Panc1 (cell line): ENCODE results near the gene ZCCHC14. TPM values are rescaled to one million over a fixed set of nuclear protein-coding genes. Genes with fewer than 3 reads are reported as not detected.
A peak's percentile ranks its signal among the peaks of the same experiment; 100 is the strongest.
"Not testable (repeated sequence)": the region's sequence is repeated elsewhere in the genome, so short reads cannot be mapped to it uniquely, and the experiment has no call there.

Experiments used
- ATAC-seq: fragments of 200-7000 bp; cut with Tn5 transposase; 2 replicates; pipeline ENCODE4 v1.9.1; 2020; ENCODE audit warnings: mild to moderate bottlenecking, moderate library complexity
- BruUV-seq: library from RNA; stranded (reverse); fragments of 400-500 nt; replicated peaks from 2 replicates; lab custom pipeline; 2021; lab: Mats Ljungman, UMichigan
- CTCF ChIA-PET: fragments of 300-600 bp; sonication (Branson Sonifier 250); formaldehyde crosslinking; loops from one replicate; lab custom pipeline; 2022; ENCODE audit warnings: antibody characterized with exemption; lab: Charles Lee
- POLR2A ChIA-PET: fragments of 300-600 bp; sonication (Branson Sonifier 250); formaldehyde crosslinking; loops from one replicate; lab custom pipeline; 2022; ENCODE audit warnings: antibody characterized with exemption; lab: Charles Lee
- DNase-seq: peaks from one replicate; pipeline ENCODE4 v3.0.0-alpha.2; 2010; ENCODE audit warnings: low read depth, low spot score
- H3K27ac ChIP-seq: 2 replicates; pipeline ENCODE4 v1.5.1; 2011; ENCODE audit warnings: mild to moderate bottlenecking, low read length, inconsistent platforms
- H3K27me3 ChIP-seq: fragments of 200-500 bp; sonication (Bioruptor generic); 2 replicates; pipeline ENCODE4 v1.6.0; 2014; ENCODE audit warnings: low read length, inconsistent platforms; ENCODE audit not compliant: control insufficient read depth, insufficient read depth
- H3K36me3 ChIP-seq: fragments of 200-500 bp; sonication (Bioruptor generic); 2 replicates; pipeline ENCODE4 v1.5.1; 2014; ENCODE audit warnings: inconsistent platforms, mild to moderate bottlenecking, low read length, moderate library complexity; ENCODE audit not compliant: control insufficient read depth, insufficient read depth
- H3K4me1 ChIP-seq: 2 replicates; pipeline ENCODE4 v1.5.1; 2011; ENCODE audit warnings: inconsistent platforms, mild to moderate bottlenecking, low read length, moderate library complexity; ENCODE audit not compliant: control insufficient read depth, insufficient read depth
- H3K4me3 ChIP-seq, 2 experiments: 2 replicates each; pipeline ENCODE4 v1.5.1; 2011 to 2012; ENCODE audit warnings: low read depth in 2 of 2, low read length in 2 of 2, mild to moderate bottlenecking in 2 of 2, inconsistent platforms in 1 of 2, moderate library complexity in 1 of 2
- H3K9me3 ChIP-seq: fragments of 200-500 bp; sonication (Bioruptor generic); 2 replicates; pipeline ENCODE4 v1.5.1; 2014; ENCODE audit warnings: low read depth, mild to moderate bottlenecking, inconsistent platforms, low read length, moderate library complexity; ENCODE audit not compliant: control insufficient read depth, insufficient read depth
- POLR2AphosphoS5 ChIP-seq: IDR thresholded peaks from 2 replicates; pipeline ENCODE4 v1.6.1; 2012; ENCODE audit warnings: mild to moderate bottlenecking, low read depth, low read length, moderate library complexity
- SIN3A ChIP-seq: IDR thresholded peaks from 2 replicates; pipeline ENCODE4 v1.6.1; 2012; ENCODE audit warnings: low read depth, mild to moderate bottlenecking, low read length, moderate library complexity, borderline replicate concordance; ENCODE audit not compliant: insufficient read depth
- TCF7L2 ChIP-seq: IDR thresholded peaks from 2 replicates; pipeline ENCODE4 v1.6.1; 2011; ENCODE audit warnings: mild to moderate bottlenecking, low read depth, low read length, inconsistent platforms
- in situ Hi-C: cut with HindIII; loops from 2 replicates; pipeline ENCODE4 v1.10.0; 2016; ENCODE audit warnings: low sequenced_read_pairs, low pct_unique_long_range_greater_than_20kb
- intact Hi-C: fragments of 100-400 bp; cut with micrococcal nuclease; formaldehyde crosslinking; loops from one replicate; pipeline ENCODE4 v1.10.0; 2022; ENCODE audit not compliant: unreplicated experiment
- total RNA-seq: library from RNA; stranded (reverse); gene quantifications from one replicate; pipeline ENCODE4 v1.2.1, GENCODE V29; 2021; ENCODE audit not compliant: unreplicated experiment
- TF ChIP-seq, protein P1 (sequence below), 2 experiments: IDR thresholded peaks; 2 replicates each; pipeline ENCODE4 v1.6.1; 2011 to 2012; ENCODE audit warnings: low read depth in 2 of 2, control low read depth in 1 of 2, low read length in 1 of 2, mild to moderate bottlenecking in 1 of 2, moderate library complexity in 1 of 2; ENCODE audit not compliant: insufficient read depth in 1 of 2
- TF ChIP-seq, protein P2 (sequence below): fragments of 450-650 bp; IDR thresholded peaks from 2 replicates; pipeline ENCODE4 v1.5.1; 2017; ENCODE audit warnings: mild to moderate bottlenecking

The ZCCHC14 gene
- total RNA-seq, 1 experiment from 2014 or later: 35.0 TPM

DNA sequence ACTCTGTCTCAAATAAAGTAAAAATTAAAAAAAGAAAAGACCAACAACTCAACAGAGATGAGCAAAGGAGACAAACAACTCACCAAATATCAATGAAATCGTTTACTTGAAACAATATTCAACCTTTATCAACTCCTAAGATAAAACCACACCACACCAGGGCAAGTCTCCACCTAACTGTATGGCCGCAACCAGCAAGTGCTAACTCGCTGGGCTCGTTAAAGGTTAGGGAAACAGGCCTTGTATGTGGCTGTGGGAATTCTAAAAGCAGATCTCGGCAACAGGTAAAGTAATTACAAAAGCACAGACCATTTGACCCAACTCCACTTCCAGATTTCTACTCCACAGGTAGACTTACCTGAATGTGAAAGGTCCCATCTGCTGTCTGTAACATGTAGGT, 9.3 kb downstream of the ZCCHC14 start:
- BruUV-seq: no TSS peak
- Histone ChIP-seq H3K4me3 (no peak overlapping the region), H3K4me1 (peaks cover 37% of the 10 kb centered on the region), H3K27ac (0 out of 2 replicates have a peak overlapping the region, but pooled peaks have one; percentile 29), H3K36me3 (no peaks in the 10 kb centered on the region), H3K27me3 (no peaks in the 10 kb centered on the region), H3K9me3 (no peaks in the 10 kb centered on the region)
- CTCF ChIA-PET: no interaction called here
- ATAC-seq (no peak), DNase-seq (no peak)
- POLR2A ChIA-PET: no interaction called here
- in situ Hi-C loops: no loop called here
- intact Hi-C loops: no loop called here
- TF ChIP-seq, protein P1, sequence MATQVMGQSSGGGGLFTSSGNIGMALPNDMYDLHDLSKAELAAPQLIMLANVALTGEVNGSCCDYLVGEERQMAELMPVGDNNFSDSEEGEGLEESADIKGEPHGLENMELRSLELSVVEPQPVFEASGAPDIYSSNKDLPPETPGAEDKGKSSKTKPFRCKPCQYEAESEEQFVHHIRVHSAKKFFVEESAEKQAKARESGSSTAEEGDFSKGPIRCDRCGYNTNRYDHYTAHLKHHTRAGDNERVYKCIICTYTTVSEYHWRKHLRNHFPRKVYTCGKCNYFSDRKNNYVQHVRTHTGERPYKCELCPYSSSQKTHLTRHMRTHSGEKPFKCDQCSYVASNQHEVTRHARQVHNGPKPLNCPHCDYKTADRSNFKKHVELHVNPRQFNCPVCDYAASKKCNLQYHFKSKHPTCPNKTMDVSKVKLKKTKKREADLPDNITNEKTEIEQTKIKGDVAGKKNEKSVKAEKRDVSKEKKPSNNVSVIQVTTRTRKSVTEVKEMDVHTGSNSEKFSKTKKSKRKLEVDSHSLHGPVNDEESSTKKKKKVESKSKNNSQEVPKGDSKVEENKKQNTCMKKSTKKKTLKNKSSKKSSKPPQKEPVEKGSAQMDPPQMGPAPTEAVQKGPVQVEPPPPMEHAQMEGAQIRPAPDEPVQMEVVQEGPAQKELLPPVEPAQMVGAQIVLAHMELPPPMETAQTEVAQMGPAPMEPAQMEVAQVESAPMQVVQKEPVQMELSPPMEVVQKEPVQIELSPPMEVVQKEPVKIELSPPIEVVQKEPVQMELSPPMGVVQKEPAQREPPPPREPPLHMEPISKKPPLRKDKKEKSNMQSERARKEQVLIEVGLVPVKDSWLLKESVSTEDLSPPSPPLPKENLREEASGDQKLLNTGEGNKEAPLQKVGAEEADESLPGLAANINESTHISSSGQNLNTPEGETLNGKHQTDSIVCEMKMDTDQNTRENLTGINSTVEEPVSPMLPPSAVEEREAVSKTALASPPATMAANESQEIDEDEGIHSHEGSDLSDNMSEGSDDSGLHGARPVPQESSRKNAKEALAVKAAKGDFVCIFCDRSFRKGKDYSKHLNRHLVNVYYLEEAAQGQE (IDR thresholded peaks at IDR 0.05; ENCODE audit: insufficient read depth in 1 of 2, low read depth in 2 of 2, low read length in 1 of 2): no peak
- TF ChIP-seq, protein P2, sequence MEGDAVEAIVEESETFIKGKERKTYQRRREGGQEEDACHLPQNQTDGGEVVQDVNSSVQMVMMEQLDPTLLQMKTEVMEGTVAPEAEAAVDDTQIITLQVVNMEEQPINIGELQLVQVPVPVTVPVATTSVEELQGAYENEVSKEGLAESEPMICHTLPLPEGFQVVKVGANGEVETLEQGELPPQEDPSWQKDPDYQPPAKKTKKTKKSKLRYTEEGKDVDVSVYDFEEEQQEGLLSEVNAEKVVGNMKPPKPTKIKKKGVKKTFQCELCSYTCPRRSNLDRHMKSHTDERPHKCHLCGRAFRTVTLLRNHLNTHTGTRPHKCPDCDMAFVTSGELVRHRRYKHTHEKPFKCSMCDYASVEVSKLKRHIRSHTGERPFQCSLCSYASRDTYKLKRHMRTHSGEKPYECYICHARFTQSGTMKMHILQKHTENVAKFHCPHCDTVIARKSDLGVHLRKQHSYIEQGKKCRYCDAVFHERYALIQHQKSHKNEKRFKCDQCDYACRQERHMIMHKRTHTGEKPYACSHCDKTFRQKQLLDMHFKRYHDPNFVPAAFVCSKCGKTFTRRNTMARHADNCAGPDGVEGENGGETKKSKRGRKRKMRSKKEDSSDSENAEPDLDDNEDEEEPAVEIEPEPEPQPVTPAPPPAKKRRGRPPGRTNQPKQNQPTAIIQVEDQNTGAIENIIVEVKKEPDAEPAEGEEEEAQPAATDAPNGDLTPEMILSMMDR: no peak
- no peak for TF ChIP-seq POLR2AphosphoS5
- TF ChIP-seq TCF7L2: no peak
- no peak for TF ChIP-seq SIN3A

DNA sequence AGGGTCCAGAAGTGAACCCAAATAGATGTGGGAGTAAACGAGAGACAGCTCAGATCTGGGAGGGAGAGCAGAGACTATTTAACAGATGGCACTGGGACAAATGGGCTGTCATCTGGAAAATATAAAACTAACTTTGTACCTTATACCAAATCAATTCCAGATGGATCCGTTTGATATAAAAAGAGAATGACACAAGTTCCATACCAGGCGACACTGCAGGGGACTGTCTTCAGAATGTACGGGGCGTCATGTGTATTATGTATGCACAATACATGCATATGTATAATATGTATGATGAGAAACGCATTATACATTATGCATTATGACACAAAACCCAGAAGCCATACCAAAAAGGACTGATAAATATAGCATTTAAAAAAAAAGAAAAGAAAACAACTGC, 10.2 kb downstream of the ZCCHC14 start:
- in situ Hi-C loops, intact Hi-C loops, BruUV-seq, ATAC-seq, POLR2A ChIA-PET, H3K27ac ChIP-seq, H3K27me3 ChIP-seq, CTCF ChIA-PET, H3K9me3 ChIP-seq, DNase-seq, H3K36me3 ChIP-seq, H3K4me3 ChIP-seq: not testable (repeated sequence)
- H3K4me1 ChIP-seq: peaks cover 29% of the 10 kb centered on the region

DNA sequence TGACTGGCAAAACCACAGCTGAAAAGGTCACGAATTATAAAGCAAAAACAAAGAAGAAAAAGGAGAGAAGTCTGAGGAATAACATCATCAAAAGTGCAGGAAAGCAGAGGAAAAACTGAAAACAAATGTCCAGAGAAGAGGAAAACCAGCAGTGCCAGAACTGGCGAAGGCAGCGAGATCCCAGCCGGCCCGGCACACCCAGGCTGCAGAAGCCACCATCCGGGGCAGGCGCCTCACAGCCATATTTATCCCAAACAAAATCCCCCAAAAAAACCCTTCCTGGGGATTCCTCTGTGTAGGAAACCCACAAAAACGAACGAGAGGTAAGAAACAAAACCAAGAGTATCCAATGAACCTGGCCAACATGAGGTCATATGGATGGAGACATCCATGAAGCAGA, 10.6 kb downstream of the ZCCHC14 start:
- CTCF ChIA-PET: no interaction called here
- TF ChIP-seq SIN3A: no peak
- TF ChIP-seq, protein P1 (IDR thresholded peaks at IDR 0.05; ENCODE audit: insufficient read depth in 1 of 2, low read depth in 2 of 2, low read length in 1 of 2): no peak
- no peak for TF ChIP-seq TCF7L2
- TF ChIP-seq, protein P2: no peak
- no peak for TF ChIP-seq POLR2AphosphoS5
- Histone ChIP-seq H3K4me1 (peaks cover 28% of the 10 kb centered on the region), H3K36me3 (no peaks in the 10 kb centered on the region), H3K9me3 (no peaks in the 10 kb centered on the region), H3K4me3 (no peak overlapping the region), H3K27ac (no peak overlapping the region), H3K27me3 (no peaks in the 10 kb centered on the region)
- ATAC-seq (no peak), DNase-seq (no peak)
- intact Hi-C loops (no loop called here), in situ Hi-C loops (no loop called here)
- no TSS peak for BruUV-seq
- POLR2A ChIA-PET: no interaction called here

DNA sequence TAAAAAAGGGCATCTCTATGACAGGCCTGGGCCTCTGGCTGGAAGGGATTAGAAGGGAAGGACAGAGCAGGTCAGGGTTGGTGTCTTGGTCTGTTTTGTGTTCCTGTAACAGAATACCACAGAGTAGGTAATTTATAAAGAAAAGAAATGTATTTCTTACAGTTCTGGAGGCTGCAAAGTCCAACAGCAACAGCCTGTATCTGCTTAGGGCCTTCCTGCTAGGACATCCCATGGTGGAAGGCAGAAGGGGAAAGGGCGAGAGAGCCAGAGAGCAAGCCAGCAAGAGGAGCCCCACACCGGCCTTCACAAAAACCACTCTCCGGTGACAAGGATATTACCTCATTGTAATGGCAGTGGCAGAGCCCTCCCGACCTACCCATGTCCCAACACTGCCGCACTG, 11.1 kb downstream of the ZCCHC14 start:
- H3K27ac ChIP-seq, H3K9me3 ChIP-seq, ATAC-seq, in situ Hi-C loops, H3K27me3 ChIP-seq, H3K36me3 ChIP-seq, DNase-seq, BruUV-seq, H3K4me3 ChIP-seq, intact Hi-C loops, POLR2A ChIA-PET, CTCF ChIA-PET: not testable (repeated sequence)
- H3K4me1 ChIP-seq: peaks cover 24% of the 10 kb centered on the region
